ENCODE measurements around the gene PELO. TPM values are rescaled to one million over a fixed set of nuclear protein-coding genes. Genes with fewer than 3 reads are reported as not detected.

Gene PELO
- total RNA-seq, 1 experiment from 2014 or later = 12.4 TPM

DNA sequence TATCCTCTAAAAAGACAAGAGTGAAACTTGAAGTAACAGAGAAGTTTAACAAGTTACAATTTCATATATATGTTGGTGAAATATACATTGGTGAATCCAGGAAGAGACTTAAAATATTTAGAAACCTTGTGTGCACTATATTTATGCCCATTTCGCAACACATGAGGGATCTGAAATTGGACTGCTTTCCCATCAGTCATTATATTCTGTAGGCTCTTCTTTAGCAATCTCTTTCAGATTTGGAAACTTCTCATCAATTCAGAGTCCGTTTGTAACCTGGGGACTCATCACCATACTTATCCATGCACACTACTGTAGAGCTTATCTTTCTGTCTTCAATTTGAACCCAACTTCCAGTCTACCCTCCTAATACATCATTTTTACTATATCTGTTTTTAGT lies 2.1 kb downstream of the PELO start:
- H3K27me3 ChIP-seq (ENCODE audit: control insufficient read depth, insufficient read depth, low read length) = peaks cover 23% of the 10 kb centered on the region
- no peak overlapping the region for H3K27ac ChIP-seq (ENCODE audit: low read length)
- DNase-seq (ENCODE audit: low read depth, low spot score) (no peak), ATAC-seq (no peak)
- H3K9me3 ChIP-seq (ENCODE audit: control insufficient read depth, insufficient read depth, low read depth, low read length) = no peaks in the 10 kb centered on the region
- ChIA-PET CTCF (no interaction called here), POLR2A (no interaction called here)
- H3K4me3 ChIP-seq (ENCODE audit: low read depth in 2 of 2, low read length in 2 of 2) = no peak overlapping the region
- no TSS peak for BruUV-seq (replicated peaks)
- in situ Hi-C loops (cut with HindIII; ENCODE audit: low pct_unique_long_range_greater_than_20kb, low sequenced_read_pairs) = no loop called here
- H3K4me1 ChIP-seq (ENCODE audit: control insufficient read depth, insufficient read depth, low read length) = peaks cover 5% of the 10 kb centered on the region; the same call in 1 of the 2 replicates
- intact Hi-C loops (cut with micrococcal nuclease; ENCODE audit: unreplicated experiment) = loop anchor here (5.0 to 10.0 kb wide), 2 partner anchors 127 to 325 kb away; no protein-coding TSS in a partner anchor
- TF ChIP-seq TCF7L2 (IDR thresholded peaks at IDR 0.05; ENCODE audit: low read depth, low read length) (no peak), SIN3A (IDR thresholded peaks at IDR 0.05; ENCODE audit: borderline replicate concordance, insufficient read depth, low read depth, low read length) (no peak), POLR2AphosphoS5 (IDR thresholded peaks at IDR 0.05; ENCODE audit: low read depth, low read length) (no peak)
- TF ChIP-seq, protein P1, sequence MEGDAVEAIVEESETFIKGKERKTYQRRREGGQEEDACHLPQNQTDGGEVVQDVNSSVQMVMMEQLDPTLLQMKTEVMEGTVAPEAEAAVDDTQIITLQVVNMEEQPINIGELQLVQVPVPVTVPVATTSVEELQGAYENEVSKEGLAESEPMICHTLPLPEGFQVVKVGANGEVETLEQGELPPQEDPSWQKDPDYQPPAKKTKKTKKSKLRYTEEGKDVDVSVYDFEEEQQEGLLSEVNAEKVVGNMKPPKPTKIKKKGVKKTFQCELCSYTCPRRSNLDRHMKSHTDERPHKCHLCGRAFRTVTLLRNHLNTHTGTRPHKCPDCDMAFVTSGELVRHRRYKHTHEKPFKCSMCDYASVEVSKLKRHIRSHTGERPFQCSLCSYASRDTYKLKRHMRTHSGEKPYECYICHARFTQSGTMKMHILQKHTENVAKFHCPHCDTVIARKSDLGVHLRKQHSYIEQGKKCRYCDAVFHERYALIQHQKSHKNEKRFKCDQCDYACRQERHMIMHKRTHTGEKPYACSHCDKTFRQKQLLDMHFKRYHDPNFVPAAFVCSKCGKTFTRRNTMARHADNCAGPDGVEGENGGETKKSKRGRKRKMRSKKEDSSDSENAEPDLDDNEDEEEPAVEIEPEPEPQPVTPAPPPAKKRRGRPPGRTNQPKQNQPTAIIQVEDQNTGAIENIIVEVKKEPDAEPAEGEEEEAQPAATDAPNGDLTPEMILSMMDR (IDR thresholded peaks at IDR 0.05) = no peak
- TF ChIP-seq, protein P2, sequence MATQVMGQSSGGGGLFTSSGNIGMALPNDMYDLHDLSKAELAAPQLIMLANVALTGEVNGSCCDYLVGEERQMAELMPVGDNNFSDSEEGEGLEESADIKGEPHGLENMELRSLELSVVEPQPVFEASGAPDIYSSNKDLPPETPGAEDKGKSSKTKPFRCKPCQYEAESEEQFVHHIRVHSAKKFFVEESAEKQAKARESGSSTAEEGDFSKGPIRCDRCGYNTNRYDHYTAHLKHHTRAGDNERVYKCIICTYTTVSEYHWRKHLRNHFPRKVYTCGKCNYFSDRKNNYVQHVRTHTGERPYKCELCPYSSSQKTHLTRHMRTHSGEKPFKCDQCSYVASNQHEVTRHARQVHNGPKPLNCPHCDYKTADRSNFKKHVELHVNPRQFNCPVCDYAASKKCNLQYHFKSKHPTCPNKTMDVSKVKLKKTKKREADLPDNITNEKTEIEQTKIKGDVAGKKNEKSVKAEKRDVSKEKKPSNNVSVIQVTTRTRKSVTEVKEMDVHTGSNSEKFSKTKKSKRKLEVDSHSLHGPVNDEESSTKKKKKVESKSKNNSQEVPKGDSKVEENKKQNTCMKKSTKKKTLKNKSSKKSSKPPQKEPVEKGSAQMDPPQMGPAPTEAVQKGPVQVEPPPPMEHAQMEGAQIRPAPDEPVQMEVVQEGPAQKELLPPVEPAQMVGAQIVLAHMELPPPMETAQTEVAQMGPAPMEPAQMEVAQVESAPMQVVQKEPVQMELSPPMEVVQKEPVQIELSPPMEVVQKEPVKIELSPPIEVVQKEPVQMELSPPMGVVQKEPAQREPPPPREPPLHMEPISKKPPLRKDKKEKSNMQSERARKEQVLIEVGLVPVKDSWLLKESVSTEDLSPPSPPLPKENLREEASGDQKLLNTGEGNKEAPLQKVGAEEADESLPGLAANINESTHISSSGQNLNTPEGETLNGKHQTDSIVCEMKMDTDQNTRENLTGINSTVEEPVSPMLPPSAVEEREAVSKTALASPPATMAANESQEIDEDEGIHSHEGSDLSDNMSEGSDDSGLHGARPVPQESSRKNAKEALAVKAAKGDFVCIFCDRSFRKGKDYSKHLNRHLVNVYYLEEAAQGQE (IDR thresholded peaks at IDR 0.05; ENCODE audit: insufficient read depth in 1 of 2, low read depth in 2 of 2, low read length in 1 of 2) = no peak
- no peaks in the 10 kb centered on the region; the same call in 1 of the 2 replicates for H3K36me3 ChIP-seq (ENCODE audit: control insufficient read depth, insufficient read depth, low read length)

DNA sequence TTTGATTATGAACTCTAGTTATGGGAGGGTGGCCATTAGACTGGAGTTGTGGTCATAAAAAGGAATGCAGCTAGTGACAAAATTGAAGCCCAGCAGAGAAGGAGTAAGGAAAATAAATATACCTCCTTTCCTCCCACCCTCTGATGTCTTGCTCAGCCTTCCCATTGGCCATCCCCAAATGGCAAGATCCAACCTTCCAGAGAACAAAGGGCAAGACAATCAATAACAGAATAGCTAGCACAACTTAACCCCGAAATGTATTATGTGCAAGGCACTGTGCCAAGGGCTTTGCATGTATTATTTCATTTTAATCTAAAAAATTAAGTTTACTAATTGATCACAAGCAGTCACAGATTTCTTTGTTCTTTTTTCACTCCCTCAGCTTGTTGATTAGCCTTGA lies 3.6 kb downstream of the PELO start:
- Histone ChIP-seq H3K9me3 (ENCODE audit: control insufficient read depth, insufficient read depth, low read depth, low read length) (no peaks in the 10 kb centered on the region), H3K4me1 (ENCODE audit: control insufficient read depth, insufficient read depth, low read length) (peaks cover 5% of the 10 kb centered on the region; the same call in 1 of the 2 replicates), H3K36me3 (ENCODE audit: control insufficient read depth, insufficient read depth, low read length) (no peaks in the 10 kb centered on the region; the same call in 1 of the 2 replicates), H3K27ac (ENCODE audit: low read length) (no peak overlapping the region), H3K4me3 (ENCODE audit: low read depth in 2 of 2, low read length in 2 of 2) (no peak overlapping the region), H3K27me3 (ENCODE audit: control insufficient read depth, insufficient read depth, low read length) (peaks cover 15% of the 10 kb centered on the region)
- intact Hi-C loops (cut with micrococcal nuclease; ENCODE audit: unreplicated experiment) = no loop called here
- BruUV-seq (replicated peaks) = no TSS peak
- DNase-seq (ENCODE audit: low read depth, low spot score) (no peak), ATAC-seq (no peak)
- CTCF ChIA-PET = no interaction called here
- TF ChIP-seq, protein P2 (IDR thresholded peaks at IDR 0.05; ENCODE audit: insufficient read depth in 1 of 2, low read depth in 2 of 2, low read length in 1 of 2) = no peak
- no peak for TF ChIP-seq POLR2AphosphoS5 (IDR thresholded peaks at IDR 0.05; ENCODE audit: low read depth, low read length)
- in situ Hi-C loops (cut with HindIII; ENCODE audit: low pct_unique_long_range_greater_than_20kb, low sequenced_read_pairs) = no loop called here
- POLR2A ChIA-PET = no interaction called here
